HG03159 (cell line): ENCODE measurements around the gene CCDC134.

Source experiments
- ATAC-seq: cut with Tn5 transposase; IDR thresholded peaks from one replicate; pipeline ENCODE4 v1.9.1; 2021; ENCODE audit warnings: mild to moderate bottlenecking, moderate library complexity; ENCODE audit not compliant: unreplicated experiment

Gene CCDC134

DNA sequence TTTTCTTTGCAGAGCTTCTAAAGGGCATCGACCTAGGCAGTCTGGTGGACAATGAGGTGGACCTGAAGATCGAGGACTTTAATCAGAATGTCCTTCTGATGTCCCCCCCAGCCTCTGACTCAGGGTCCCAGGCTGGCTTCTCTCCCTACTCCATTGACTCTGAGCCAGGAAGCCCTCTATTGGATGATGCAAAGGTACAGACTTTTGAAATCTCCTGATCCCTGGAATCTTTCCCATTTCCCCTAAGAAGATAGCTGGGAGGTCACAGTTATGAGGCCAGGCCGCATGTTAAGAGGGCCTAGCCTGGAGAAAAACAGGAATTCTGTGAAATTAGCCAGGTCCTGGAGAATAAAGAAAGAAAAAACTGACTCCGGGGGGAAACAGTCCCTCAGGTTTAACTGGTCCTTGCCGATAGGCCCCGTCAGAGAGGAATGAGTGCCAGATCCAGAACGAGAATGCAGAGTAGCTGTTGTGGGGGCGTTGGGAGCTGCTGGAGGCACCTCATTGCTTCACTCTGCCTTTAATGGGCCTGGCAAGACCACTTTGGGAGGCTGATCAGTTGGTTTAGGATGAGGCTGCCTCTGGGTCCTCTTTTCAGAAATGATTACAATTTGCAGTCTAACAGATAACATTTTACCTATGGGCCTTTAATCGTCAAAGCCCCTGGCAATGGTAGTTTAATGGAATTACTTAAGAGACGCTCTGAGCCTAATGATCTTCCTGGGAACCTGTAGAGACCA lies 75.2 kb downstream of the CCDC134 start:
- no peak for ATAC-seq
